HK-2 (cell line): ENCODE measurements around the gene ABCB1.

ENCODE experiments used
- DNase-seq: peaks from one replicate; pipeline ENCODE4 v3.0.0-alpha.2; 2018; ENCODE audit not compliant: unreplicated experiment

ABCB1 gene

DNA sequence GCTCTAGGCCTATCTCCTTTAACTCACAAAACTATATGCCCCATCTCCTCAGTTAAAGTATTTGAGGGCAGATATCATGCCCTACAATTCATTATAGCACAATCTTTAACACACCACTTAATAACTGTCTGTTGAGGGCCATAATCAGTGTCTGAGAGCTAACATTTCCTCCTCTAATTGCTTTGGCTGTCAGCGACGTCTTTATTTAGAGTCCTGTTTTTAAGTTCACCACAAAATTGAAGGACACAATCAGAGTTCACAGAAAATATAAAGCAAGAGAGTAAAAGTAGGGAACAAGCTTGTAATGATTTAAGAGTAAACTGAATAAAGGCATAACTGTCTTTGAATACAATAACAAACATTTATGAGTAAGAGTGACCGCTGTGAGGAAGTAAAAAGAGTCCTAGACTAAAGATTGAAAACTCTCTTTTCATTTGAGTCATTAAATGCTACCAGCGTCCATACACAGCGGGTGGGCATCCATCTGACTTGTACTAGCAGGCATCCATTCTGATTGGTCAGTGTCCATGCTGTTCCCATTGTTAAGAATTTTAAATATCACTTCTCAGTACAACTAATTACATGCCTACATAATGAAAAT is 86.8 kb downstream of the ABCB1 start:
- no peak for DNase-seq

DNA sequence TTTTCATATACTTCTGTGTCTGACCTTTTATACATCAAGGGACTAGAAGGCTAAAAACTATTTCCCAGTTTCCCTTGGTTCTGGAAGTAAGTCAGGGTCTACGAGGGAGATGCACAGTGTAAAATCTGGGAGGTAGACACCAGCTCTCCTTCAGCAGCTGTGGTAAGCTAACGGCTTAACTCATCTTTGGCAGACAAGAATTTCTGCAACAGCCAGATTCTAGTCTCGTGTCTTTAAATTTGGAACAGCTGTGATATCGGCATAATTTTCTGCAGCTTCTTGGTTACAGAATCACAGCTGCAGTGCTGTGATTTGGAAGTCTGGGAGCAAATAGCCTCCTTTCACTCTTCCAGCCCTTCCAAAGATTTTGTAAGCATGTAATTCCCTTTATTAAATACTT is 87.8 kb downstream of the ABCB1 start:
- no peak for DNase-seq

DNA sequence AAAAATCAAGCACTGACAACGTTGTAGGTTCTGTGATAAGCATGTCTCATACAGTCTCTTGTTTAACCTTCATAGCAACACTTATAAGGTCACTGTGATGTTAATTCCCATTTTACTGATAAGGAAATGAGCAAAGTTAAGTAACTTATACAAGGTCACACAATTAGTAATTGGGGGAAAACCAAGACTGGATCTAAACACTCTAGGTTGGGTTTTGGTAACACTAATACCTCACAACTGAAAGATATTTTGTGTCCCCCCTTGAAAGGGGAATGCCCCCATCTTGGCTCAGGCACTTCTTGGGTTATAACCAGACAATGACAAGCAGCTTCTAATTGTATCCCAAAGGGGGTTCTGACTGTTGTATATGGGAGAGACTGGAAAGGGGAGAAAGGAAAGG is 89.2 kb downstream of the ABCB1 start:
- no peak for DNase-seq

DNA sequence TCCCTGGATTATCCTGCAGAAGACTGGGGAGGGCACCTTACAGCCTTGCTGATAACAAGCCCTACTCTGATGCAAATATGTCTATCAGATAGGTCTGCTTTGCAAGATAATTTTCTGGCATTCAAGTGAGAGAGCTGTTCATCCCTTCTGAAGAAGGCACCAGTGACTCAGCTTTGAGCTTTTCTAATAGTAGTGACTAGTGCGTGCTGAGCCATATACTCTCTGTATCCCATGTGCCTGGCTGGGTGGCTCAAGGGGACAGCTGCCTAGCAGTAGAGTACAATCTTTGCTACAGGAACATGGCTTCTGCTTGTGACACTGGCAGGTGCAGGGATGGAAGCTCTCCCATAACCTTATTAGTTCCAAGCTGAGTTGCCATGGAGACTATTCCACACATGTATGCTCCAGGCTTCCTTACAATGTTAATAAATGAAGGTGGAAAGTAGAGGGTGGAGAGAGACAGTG is 90.2 kb downstream of the ABCB1 start:
- no peak for DNase-seq

DNA sequence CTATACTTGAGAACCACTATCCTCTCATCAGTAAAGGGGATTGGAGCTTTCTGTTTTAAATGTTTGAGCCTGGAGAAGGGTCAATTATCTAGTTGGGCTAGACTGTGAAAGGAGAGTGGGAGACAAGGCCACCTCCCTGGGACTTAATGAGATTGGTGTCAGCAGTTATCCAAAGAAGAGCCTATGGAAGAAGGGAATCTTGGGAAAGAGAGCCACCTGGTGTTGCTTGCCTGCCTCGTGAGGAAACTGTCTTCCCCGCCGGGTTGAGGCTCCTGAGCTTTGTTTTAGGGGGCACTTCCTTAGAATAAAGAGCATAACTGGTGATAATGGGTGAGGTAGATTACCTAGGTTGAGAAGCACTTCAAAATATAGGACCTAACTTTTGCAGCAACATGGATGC is 93.2 kb downstream of the ABCB1 start:
- DNase-seq = no peak

DNA sequence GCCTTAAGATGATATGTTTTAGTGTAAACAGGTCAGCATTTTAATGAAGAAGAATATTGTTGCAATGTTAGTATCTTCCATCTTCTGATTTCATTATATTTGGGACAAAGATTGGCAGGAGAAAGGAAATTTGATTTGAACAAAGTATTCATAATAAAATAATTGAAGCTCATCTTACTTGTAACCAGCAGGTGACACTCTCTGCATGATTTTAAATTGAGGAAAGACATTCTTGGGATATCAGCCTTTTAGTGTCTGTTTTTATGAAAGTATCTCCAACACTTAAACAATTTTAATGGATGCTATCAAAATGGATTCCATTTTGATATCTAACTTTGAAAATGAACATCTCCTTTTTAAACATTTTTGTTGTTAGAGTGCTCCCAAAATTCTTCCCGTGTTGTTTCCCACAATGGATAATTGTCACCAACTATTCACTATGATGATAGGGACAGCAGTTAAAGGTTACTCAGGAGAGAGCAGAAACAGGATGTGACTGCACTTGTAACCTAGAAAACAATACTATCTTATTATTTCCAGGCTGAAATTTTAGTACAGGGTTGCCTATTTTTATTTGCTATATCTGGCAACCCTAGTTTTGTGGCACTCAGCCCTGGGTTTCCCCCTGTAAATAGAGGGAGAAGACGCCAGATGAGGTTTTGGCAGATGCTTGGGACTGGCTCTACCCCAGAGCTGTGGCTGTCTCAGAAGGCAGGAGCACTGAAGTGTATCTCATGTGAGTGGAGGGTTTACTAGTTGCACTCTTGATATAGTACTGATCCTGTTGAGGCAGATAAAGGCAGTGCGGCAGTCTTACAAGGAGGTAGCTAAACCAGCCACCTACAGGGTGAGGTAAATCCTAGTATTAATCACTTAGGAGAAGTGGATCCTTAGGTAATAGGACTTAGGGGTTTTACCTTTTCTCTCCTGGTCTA is 94.2 kb downstream of the ABCB1 start:
- no peak for DNase-seq

DNA sequence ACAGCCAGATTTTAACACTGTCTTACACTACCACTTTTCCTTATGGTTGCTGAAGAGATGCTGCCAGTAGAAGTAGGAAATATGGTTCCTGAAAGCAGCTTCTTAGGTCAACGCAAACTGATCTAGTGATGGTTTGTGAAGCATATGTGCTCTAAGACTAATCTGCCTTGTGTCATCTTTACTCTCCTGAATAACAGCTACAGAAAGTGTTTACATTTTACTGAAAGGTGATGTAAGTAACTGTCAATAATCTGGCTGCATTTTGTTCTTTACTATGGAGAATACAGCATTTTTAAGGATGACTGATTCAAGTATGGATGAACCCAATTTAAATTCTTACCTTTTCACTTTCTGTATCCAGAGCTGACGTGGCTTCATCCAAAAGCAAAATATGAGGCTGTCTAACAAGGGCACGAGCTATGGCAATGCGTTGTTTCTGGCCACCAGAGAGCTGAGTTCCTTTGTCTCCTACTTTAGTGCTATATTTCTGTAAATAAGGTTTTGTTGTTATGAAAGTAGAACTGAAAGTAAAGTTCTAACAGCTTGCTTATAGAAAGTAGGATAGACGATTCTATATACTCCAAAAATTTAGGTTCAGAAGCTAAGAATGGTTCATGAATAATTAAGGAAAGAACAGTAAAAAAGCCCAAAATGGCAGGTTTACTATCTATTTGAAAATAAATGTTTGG is 95.0 kb downstream of the ABCB1 start:
- no peak for DNase-seq

DNA sequence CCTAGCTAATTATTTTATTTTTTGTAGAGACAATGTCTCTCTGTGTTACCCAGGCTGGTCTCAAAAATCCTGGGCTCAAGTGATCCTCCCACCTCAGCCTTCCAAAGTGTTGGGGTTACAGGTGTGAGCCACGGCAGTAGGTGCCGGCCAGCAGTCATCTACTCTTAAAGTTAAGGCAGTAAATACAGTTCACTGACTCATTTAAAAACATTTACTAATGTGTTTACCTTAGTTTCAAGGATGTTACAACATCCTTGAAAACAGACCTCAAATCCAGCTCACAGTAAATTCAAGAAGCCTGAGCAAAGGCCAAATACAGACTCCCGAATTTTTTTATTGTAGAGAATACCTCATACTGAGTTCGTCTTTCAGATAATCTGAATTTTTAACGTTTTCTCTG is 95.6 kb downstream of the ABCB1 start:
- no peak for DNase-seq

DNA sequence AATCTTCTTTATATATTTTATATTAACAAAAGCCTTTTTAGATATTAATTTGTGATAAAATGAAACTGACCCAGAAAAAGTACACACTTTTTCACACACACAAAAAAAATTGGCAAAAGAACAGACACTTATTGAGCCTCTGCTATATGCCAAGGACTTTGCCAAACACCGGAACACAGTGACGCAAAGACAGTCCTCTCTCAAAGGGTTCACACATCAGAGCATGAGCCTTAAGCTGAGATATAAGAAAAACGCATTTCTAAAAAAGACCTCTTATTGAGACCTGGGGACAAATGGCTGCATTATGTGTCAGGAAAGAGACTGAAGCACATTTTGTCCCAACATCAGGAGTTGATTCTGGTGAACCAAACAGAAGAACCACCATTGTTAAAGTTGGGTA is 101.2 kb downstream of the ABCB1 start:
- no peak for DNase-seq

DNA sequence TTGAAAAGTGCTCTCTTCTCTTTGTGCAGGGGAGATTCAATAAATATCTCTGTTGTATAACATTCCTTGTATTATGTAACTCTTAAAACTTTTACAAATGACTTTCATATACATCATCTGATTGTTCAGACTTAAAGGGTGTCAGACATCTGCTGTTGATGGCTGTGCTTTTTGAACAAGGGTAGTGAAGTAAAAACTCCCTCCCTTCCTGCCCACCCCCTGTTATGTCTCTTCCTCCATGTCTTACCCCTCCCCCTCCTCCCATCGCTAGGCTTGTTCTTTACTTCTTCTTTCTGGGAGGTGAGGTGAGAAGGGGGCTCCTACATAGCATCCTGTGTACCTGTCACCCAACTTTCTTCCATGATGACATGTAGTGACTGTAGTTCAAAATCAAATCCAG is 101.8 kb downstream of the ABCB1 start:
- no peak for DNase-seq

DNA sequence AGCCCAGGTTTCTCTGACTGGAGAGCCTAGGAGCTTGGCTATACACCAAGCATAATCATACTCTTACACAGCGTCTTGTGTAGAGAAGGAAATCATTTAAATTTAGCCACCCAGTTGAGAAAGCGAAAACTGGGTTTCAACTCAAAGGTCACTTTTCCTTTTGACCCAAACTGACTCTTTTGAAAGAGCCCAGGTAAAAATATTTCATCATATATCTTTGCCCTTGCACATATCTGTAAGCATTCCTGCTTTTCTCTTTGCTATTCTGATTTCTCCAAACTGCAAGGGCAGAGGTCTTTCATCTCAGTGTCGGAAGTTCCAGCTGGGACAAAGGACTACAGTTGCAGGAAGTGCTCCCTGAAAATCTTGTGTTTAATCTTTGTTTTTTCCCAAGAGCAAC is 103.2 kb downstream of the ABCB1 start:
- DNase-seq = no peak

DNA sequence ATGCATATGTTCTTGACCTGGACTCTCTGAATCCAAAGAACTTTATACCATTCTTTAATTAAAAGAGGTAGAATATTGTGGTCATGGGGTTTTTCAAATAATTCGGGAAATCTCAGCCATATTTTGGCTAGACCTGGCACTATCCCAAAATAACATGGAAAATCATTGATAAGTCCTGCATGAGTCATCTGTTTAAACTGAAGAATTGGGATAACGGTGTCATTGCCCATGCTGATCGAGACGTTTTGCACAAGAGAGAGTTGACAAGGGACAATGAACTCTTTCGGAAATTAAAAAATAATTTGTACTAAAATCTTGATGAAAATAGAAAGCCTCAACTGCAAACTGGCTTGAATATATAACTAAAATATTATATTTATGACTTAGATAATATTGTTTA is 105.3 kb downstream of the ABCB1 start:
- DNase-seq = no peak

DNA sequence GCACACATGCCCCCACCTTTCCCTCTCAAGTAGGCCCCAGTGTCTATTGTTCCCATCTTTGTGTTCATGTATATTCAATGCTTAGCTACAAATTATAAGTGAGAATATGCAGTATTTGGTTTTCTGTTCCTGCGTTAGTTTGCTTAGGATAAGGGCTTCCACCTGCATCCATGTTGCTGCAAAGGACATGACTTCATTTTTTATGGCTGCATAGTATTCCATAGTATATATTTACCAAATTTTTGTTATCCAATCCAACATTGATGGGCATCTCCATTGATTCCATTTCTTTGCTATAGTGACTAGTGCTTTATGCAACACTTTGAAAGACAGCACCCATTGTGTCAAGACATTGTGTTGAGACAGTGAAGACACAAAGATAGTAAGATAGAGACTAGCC is 106.2 kb downstream of the ABCB1 start:
- no peak for DNase-seq

DNA sequence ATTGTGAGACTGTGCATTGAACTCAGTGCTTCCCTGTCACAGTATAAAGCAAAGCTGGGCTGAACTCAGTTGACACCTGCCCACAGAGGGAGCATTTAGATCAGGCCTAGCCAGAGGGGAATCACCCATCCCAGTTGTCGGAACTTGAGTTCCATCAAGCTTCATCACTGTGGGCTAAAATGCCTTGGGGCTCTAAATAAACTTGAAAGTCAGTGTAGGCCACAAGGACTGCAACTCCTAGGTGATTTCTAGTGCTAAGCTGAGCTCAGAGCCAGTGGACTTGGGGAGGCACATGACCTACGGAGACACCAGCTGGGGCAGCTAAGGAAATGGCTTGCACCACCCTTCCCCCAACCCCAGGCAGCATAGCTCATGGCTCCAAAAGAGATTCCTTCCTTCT is 117.6 kb downstream of the ABCB1 start:
- no peak for DNase-seq

DNA sequence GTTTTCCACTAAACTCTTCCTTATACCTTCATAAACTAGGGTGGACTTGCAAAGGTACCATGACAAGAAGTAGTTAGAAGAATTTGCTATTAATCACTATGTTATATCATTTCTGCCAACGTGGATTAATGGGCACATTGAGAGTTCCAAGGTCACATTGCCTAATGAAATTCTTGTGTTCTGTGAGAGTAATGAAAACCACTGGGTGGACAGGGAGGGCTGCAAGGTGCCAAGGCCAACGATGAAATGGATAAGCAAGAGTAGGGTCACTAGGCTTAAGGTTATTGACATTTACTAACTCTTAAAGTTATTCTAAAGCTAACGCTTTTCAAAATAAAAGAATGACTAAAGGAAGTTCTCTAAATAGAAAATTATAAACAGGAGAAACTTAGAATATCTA is 118.6 kb downstream of the ABCB1 start:
- DNase-seq = no peak

DNA sequence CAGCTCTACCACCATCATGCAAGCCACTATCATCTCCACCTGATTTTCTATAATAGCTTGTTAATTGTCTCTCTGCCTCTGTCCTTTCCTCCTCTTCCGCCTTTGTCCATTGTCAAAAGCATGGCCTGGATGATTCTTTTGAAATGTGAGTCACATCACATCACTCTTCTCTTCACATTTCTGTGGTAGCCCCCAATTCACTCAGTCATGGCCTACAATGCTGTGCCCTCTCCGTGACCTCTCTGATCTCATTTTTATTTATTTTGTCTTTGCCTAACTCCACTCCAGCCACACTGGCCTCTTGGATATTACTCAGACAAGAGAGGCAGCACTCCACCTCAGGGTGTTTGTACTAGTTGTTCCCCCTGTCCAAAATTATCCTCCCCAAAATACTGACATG is 120.3 kb downstream of the ABCB1 start:
- no peak for DNase-seq

DNA sequence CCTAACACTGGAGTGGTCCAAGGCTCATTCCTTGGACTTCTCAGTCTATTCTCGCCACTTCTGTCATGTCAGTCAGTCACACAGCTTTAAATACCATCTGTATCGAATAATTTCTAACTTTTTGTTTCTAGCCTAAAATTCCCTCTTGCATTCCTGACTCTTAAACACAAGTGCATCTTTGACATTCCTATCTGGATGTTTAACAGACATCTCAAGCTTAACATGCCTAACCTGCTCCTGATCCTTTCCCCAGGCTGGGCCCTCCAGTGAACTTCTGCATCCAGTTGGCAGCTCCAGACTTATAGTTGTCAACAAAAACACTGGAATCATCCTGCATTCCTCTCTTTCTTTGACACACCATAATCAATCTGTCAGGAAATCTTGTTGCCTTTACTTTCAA is 120.7 kb downstream of the ABCB1 start:
- no peak for DNase-seq

DNA sequence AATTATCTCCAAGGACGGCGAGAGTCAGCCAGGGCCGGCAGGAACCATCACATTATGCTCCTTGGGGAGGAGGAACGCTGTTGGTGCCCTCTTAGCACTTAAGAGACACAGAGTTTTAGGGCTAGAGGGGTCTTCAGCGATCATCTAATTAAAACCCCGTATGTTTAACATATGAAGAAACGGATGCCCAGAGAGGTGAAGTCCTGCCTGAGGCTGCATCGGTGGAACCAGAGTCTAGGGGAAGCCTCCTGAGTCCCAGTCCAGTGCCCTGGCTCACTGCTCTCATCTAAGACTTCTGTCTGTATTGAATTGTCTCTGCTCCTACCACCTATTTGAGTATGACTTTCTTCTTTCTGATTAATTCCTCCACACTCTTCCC is 124.5 kb downstream of the ABCB1 start:
- no peak for DNase-seq

DNA sequence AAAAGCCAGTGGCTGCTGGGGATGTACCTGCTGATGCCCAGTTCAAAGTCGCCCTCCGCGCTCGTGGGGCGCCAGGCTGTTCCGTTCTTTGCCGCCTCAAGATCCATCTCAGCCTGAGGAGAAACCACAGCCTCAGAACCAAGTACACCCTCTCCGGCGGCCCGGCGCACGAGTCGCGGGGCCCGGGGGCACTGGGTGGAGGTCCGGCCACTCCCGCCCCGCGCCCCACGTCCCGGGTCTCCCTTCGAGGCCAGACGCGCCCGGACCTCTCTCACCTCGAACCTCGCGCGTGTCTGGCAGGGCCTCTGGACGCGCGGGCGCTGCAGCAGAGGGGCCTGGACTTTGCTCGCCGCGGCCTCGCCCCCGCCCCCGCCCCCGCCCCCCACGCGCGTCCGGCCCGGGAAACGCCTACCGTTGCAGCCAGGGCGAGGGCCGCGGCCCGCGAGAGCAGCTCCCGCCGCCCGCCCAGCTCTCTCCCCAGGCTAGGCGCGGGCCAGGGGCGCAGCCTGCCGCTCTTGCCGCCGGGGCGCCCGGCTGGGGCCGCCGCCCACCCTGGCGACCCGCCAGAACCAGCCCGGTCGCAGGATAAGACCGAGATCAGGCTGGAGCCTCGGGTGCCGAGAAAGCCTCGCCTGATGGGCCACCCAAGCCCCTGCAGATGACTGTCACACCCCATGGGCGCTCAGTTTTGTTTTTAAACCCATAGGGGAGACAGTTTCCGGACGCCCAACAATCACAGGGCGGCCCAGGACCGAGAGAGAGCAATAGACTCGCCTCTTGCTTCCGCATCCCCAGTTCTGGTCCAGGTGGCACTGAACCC is 125.1 kb downstream of the ABCB1 start, which contains the start of gene ABCB4:
Gene ABCB4 (minus strand): TSS at position 322 of the 820 bp plus-strand sequence. CDS start 215 bp downstream, at position 107.
- no peak for DNase-seq

DNA sequence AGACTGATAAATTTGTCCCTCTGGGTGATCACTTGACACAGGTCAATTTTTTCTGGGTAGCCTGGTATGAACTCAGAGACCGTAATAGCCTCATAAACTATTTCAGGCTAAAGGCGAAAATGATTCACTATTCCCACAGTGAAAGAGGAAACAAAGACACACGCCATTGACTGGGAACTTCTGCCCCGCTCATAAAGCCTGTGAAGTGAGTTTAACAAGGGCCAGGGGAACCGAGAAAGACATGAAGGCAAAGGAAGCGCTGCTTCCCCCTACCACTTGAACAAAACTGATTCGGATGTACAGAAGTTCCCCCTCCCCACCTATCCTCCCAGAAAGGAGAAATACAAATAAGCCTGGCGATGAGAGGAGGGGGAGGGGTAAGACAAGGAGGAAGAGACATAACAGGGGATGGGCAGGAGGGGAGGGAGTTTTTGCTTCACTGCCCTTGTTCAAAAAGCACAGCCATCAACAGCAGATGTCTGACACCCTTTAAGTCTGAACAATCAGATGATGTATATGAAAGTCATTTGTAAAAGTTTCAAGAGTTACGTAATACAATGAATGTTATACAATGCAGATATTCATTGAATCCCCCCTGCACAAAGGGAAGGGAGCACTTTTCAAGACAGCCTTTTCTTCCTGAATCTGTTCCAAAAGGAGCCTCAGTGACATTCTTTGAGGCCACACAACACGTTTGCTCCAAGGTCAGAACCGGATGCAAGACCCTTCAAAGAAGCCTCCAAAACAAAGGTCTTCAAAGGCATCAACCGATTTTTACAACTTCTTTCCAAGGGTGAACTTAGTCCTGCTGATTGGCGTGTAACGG is 125.9 kb downstream of the ABCB1 start:
- DNase-seq = peak; percentile 22

DNA sequence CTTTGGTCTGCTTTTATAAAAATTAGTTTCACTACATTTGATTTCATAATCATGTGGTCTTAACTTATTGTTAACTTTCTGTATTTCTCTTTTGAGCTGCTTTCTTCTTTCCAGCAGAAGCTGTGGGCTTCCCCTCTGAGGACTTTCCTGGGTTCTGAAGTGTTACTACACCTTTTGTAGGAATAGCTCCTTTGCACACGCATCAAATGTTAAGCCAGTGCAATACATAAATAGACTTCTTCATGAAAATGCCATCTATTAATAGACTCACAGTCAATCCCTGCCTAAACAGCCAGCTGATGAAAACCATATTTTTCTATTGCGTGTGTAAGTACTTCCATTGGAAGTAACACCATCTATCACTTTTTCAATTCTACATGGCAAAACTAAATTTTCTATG is 126.7 kb downstream of the ABCB1 start:
- no peak for DNase-seq
